Choroid plexus epithelial cell (primary cell): Measurements from ENCODE around the gene C5orf46.

Source experiments
- DNase-seq: peaks from one replicate; pipeline ENCODE4 v3.0.0-alpha.2; 2010; ENCODE audit warnings: low read depth
- H3K4me3 ChIP-seq: 2 replicates; pipeline ENCODE4 v1.5.1; 2011; ENCODE audit warnings: low read depth, mild to moderate bottlenecking, control low read depth, low read length, moderate library complexity
- CTCF ChIP-seq: conservative IDR thresholded peaks from 2 replicates; pipeline ENCODE4 v1.5.1; 2011; ENCODE audit warnings: low read depth, mild to moderate bottlenecking, control low read depth, inconsistent platforms, low read length, moderate library complexity

C5orf46 gene

GRCh38 chr5:147893820-147894219 is 12.5 kb downstream of the C5orf46 start:
- H3K4me3 ChIP-seq, result no peak overlapping the region
- DNase-seq, result no peak
- TF ChIP-seq CTCF, result no peak

GRCh38 chr5:147892696-147893296 is 13.5 kb downstream of the C5orf46 start:
- no peak overlapping the region for H3K4me3 ChIP-seq
- no peak for DNase-seq
- TF ChIP-seq CTCF, result no peak

- H3K4me3 ChIP-seq, result no peak overlapping the region
- DNase-seq, result no peak
These were observed 18.4 kb downstream of the C5orf46 start for GRCh38 chr5:147887930-147888329.

GRCh38 chr5:147887026-147887627 is 19.2 kb downstream of the C5orf46 start:
- H3K4me3 ChIP-seq, result no peak overlapping the region
- peak; percentile 73 for TF ChIP-seq CTCF
- DNase-seq, result peak; percentile 66

More at GRCh38 chr5:147887930-147888329, 18.4 kb downstream of the C5orf46 start:
- TF ChIP-seq CTCF, result no peak

GRCh38 chr5:147882586-147883313 is 23.6 kb downstream of the C5orf46 start:
- TF ChIP-seq CTCF, result no peak
- no peak for DNase-seq

GRCh38 chr5:147880487-147880886 is 25.9 kb downstream of the C5orf46 start:
- H3K4me3 ChIP-seq, result no peak overlapping the region
- DNase-seq, result no peak
- no peak for TF ChIP-seq CTCF

More at GRCh38 chr5:147882586-147883313, 23.6 kb downstream of the C5orf46 start:
- H3K4me3 ChIP-seq, result no peak overlapping the region
